22Rv1 (cell line): ENCODE measurements around the gene MACC1.

Experiments
- H3K27ac ChIP-seq: fragments of 450-650 bp; 2 replicates; pipeline ENCODE4 v1.5.1; 2017
- CTCF ChIP-seq: fragments of 450-650 bp; IDR thresholded peaks from 2 replicates; pipeline ENCODE4 v1.5.1; 2017; ENCODE audit warnings: mild to moderate bottlenecking
- ZFX ChIP-seq: fragments of 450-650 bp; IDR thresholded peaks from 2 replicates; pipeline ENCODE4 v1.6.1; 2017; ENCODE audit warnings: antibody characterized with exemption, borderline replicate concordance

The MACC1 gene

GRCh38 chr7:20095436-20095835 lies 121.7 kb downstream of the MACC1 start:
- TF ChIP-seq CTCF: no peak
- no peak for TF ChIP-seq ZFX
- no peak overlapping the region for H3K27ac ChIP-seq

DNA sequence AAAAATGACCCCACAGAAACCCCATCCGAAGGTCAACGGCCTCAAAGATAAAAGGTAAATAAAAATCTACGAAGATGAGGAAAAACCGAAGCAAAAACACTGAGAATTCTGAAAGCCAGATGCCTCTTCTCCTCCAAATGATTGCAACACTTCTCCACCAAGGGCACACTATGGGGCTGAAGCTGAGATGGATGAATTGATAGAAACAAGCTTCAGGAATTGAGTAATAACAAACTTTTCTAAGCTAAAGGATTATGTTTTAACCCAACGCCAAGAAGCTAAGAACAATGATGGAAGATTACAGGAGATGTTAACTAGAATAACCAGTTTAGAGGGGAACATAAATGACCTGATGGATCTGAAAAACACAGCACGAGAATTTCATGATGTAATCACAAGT lies 127.8 kb downstream of the MACC1 start:
- TF ChIP-seq CTCF (no peak), ZFX (no peak)
- no peak overlapping the region for H3K27ac ChIP-seq

- no peak for TF ChIP-seq ZFX
- no peak for TF ChIP-seq CTCF
- no peak overlapping the region for H3K27ac ChIP-seq
These were observed 132.1 kb downstream of the MACC1 start for GRCh38 chr7:20085086-20085485.
